HG03520 (cell line): ENCODE measurements around the gene SLC10A7.

Experiments
- ATAC-seq: cut with Tn5 transposase; IDR thresholded peaks from one replicate; pipeline ENCODE4 v1.9.1; 2021; ENCODE audit warnings: mild to moderate bottlenecking, moderate library complexity; ENCODE audit not compliant: unreplicated experiment

SLC10A7 gene

DNA sequence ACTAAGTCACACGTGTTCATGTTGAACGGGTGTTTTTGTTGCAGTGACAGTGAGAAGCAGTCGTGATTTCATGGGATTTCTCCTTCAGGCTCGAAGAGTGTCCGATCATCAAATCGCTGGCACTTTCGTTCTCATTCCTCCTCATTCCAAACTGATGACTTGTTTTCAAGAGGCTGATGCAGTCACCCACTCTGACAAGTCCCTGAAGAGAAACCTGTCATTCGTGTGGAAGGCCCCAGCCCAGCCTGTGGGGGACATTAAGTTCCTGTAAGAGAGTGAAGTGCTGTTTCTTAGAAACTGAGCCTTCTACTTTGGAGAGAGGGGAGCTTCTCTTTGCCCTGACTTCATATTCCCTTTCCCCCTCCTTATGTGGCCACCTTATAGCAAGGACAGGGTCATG, 299.4 kb downstream of the SLC10A7 start:
- no peak for ATAC-seq

DNA sequence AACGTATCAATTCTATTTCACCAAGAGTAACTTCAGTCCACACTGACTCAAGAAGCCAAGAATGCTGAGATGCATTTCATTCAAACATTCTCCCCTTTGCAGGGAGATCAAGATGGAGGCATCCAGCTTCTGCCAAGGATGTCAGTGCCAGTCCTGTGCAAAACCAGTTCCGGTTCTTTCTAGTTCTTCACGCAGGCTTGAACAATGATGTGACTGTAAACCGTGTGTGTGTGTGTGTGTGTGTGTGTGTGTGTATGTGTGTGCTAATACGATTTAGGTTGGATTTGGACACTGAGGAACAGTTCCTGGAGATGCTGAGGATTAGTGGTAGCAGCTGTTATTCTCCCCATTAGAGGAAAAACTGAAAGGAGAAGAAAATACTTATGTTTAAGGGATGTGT, 307.5 kb downstream of the SLC10A7 start, which contains the start of gene REELD1:
Gene REELD1 (plus strand): TSS at position 301 of the 400 bp plus-strand sequence. CDS start 2,415 bp downstream, outside the sequence.
- no peak for ATAC-seq

DNA sequence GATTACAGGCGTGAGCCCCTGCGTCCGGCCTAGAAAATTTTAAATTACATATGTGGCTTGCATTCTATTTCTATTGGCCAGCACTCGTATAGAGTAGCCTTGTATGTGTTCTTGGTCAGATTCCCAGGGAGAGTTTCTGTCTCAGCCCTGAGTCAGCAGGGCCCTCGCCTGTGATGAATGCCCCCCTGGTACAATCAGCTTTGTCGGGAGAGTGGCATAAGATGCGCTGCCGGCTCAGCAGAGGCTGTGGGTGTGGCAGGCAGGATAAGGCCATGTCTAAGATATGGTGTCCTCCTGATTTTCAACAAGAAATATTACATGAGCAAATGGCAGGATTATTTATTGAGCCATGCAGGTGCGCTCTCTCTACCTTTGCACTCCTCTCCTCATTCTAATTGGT, 309.0 kb downstream of the SLC10A7 start:
- no peak for ATAC-seq

DNA sequence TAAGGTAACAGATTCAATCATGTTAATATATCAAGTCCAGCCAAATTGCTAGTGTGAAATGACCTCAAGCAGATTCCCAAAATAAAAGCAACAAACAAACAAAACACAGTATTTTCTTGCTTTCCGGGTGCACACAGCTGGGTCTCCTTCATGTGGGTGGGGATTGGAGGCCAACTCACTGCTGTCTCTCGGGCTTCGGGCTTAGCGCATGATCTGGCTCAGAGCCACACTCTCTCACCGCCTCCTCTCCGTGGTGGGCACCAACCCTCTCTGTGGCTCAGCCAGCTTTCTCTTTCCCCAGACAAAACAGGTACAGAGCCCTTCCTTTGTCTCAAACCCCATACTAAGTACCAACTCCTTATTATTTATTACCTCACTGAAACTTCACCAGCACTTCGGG, 310.3 kb downstream of the SLC10A7 start:
- ATAC-seq, result no peak

DNA sequence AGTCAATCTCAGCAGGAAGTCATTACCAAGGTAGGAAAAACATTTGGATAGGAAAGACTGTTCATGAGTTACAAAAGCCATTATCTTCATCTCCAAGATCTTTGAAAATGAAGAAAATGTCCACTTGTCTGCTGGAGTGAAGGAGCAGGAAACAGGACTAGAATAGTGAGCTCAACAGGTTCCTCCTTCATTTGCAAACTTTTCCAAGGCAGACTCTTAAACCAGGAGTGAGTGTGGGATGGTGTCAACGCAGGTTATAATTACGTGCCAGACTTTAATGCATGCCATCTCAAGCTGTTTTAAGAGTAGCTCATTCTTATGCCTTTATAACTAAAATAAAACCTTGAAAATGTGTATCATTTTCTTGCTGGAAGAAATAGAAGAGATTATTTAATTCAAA, 310.9 kb downstream of the SLC10A7 start:
- ATAC-seq, result no peak

DNA sequence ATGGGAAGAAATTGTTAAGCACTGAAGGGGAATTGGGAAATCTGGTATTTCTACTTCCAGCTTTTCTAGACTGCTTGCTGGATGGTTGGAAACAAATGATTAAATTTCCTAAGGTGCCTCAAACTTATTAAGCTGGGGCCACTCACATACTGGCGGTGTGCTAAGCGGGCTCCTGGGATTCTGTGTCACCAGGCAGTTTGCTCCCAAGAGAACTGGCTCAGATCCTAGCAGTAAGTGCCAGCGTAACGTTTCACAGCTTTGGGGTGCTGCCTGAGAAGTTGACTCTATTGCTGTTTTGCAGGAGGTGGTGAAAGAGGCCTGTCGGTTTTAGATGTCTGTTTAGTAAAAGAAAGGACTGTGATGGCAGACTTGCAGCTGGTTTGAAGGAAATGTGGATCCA, 314.3 kb downstream of the SLC10A7 start:
- ATAC-seq, result no peak
